ENCODE measurements around the gene ZRANB2.

ZRANB2 gene

GRCh38 chr1:71080739-71081696, at the start of gene ZRANB2:
TSS of gene ZRANB2 (minus strand) at chr1:71081035. CDS start at chr1:71080995, 40 bp downstream.
- peak; percentile 95 for DNase-seq

DNA sequence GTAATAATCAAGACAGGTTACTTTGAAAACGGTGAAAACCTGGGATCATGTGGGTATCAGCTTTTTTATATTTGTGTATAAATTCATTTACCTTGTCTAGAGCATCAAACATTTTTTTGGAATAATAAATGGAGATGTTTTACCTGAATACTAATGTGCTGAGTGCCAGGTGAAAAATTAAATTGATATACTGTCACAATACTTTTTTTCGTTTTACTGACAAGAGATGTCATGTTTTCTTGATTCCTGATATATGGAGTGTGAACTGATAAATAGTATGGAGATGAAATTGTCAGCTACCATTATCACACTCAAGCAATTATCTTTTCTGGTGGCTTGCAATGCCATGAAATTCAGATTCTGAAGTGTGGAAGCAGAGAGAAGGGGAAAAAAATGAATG, 47.2 kb upstream of the ZRANB2 start:
- no peak for DNase-seq

GRCh38 chr1:71118086-71118485, 37.3 kb upstream of the ZRANB2 start:
- DNase-seq: no peak

- DNase-seq: no peak
Observed at GRCh38 chr1:71116729-71117128, 35.9 kb upstream of the ZRANB2 start.

GRCh38 chr1:71106658-71107322, 26.0 kb upstream of the ZRANB2 start:
- no peak for DNase-seq

DNA sequence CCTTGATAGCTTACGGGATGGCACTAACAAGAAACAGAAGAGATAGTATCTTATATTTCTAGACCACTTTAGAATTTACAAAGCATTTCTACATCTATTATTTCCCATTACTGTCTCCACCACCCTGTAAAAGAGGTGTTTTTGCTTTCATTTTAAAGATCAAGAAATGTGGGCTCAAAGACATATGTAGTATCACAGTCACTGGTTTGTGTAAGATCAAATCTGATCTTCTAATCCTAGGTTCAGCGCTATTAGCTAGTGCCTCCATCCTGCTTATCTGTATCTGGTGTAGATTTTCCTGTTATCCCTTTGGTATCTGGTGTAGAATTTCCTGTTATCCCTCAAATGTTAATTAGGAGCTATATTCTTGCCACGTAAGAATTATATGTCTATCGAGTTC, 23.6 kb upstream of the ZRANB2 start:
- no peak for DNase-seq

- DNase-seq: no peak
Observed at GRCh38 chr1:71101839-71102376, 21.1 kb upstream of the ZRANB2 start.

GRCh38 chr1:71097428-71097827, 16.6 kb upstream of the ZRANB2 start:
- DNase-seq: no peak

DNA sequence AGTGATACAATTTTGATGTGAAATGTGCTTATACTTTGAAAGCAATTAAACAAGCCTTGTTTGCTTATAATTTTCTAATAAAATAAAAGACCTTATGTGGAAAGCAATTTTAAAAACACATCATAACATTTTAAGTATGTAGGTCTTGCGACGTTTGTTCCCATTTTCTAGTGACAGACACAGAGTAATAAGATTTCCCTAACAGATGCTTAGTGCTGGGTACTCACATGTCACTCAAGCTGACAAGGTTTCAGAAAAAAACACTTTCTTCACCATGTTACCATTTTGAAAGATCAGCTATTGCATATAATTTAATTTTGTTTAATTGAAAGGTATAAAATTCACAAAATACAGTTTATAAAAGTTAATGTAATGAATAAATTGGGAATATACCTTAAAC, 14.1 kb upstream of the ZRANB2 start:
- no peak for DNase-seq

GRCh38 chr1:71093938-71094337, 13.1 kb upstream of the ZRANB2 start:
- no peak for DNase-seq

DNA sequence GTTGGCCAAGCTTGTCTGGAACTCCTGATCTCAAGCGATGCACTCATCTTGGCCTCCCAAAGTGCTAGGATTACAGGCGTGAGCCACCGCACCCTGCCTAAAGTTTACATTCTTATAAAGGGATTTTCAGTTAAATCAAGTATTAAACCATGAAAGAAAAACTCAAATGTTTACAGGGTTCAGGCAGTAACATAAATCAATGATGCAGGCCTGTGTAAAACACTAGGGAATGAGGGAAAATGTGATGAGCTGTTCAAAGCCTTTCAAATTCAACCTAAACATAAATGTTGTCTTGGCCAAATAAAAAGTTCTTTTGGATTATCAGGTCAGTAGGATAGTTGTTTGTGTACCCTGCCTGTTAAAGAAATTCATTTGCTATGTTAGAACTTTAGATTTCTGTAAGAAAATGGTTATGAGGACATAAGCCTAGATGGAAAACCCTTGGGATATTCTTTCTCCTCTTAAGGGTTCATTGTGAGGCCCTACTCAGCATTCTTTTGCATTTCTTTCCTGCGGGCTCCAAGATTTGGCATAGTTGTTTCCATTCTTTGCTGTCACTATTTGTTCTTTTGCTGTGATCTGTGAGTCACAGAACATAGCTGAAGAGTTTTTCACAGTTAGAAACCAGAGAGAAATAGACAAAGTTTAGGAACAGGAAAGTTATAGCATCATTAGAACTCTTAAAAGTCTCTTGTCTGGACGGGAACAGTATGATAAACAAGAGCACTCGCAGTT, 8.9 kb upstream of the ZRANB2 start:
- no peak for DNase-seq

DNA sequence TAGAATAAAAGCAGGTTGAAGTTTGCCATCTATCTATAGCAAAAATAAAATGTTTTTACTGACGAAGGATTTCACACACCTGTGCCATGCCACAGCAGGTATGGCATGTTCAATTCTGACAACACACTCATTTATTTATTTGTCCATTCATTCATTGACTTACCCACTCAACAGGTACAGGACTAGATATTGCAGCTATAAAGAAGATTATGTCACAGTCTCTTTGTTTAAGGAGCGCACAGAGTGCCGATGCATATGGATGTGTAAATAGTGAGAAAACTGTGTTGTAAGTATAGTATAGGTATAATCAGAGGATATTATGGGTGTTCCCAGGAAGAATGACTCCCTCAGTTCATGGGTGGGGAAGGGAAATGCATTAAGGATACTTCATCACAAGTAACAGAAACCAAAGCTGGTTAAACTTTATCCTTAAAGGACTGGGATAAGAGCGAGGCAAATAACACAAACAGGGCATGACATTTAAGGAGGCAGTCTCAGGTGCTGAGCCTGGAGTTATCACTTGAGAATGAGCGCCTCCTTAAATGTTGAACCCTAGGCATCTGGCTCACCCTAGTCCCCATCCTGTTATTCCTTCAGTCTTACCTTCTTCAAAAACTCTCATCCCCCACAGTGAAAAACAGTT, 7.9 kb upstream of the ZRANB2 start:
- DNase-seq: no peak

DNA sequence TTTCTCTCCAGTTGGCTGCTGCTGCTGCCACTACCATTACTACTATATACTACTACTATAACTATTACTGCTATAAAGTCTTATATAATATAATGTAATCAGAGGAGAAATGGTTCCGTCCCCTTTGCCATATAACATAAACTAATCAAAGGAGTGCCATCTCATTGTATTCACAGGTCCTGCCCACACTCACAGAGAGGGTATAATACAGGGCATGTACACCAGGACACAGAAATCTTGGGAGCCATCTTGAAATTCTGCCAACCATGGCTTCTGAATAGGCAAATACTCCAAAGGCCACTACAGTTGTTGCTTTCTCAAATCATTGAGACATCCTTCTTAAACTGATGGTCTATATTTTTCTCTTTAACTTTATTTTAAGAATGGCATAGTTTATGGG, 6.9 kb upstream of the ZRANB2 start:
- DNase-seq: no peak

GRCh38 chr1:71087060-71087459, 6.2 kb upstream of the ZRANB2 start:
- DNase-seq: no peak

- no peak for DNase-seq
Observed at GRCh38 chr1:71086331-71086730, 5.5 kb upstream of the ZRANB2 start.

- DNase-seq: no peak
Observed at GRCh38 chr1:71083271-71083670, 2.4 kb upstream of the ZRANB2 start.

DNA sequence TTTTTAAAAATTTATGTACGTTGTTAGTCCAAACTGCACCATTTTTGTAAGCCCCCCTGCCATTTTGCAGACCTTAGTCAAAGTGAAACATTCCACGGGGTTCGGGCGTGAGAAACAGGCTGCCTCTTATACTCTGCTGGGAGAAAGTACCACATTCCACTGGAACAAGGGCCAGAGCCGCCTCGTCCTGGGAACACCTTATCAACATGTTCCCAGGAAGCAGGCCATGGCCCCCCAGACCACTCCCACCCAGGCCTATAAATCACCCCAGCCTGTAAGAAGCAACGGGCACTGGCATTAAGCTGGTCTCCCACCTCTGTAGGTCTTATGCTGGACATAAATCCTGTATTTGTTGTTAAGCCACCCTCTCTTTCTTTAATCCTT, 854 bp upstream of the ZRANB2 start:
- DNase-seq: no peak

- DNase-seq: no peak
Observed at GRCh38 chr1:71080230-71080738, 551 bp downstream of the ZRANB2 start.

GRCh38 chr1:71074681-71075080, 6.2 kb downstream of the ZRANB2 start:
- DNase-seq: no peak

GRCh38 chr1:71072273-71072672, 8.6 kb downstream of the ZRANB2 start:
- no peak for DNase-seq

GRCh38 chr1:71071720-71072119, 9.1 kb downstream of the ZRANB2 start:
- DNase-seq: no peak
